GOT3 (cell line): Measurements from ENCODE around the gene RBM26.

Experiments used
- DNase-seq: peaks from one replicate; lab custom pipeline; 2025; ENCODE audit warnings: mixed read lengths; lab: John Stamatoyannopoulos, UW

Gene RBM26

GRCh38 chr13:79423801-79424642 is 18.0 kb upstream of the RBM26 start:
- DNase-seq, result no peak

- DNase-seq, result no peak
These were observed 17.3 kb upstream of the RBM26 start for GRCh38 chr13:79423340-79423739.

- DNase-seq, result no peak
These were observed 13.3 kb upstream of the RBM26 start for GRCh38 chr13:79419365-79419764.

GRCh38 chr13:79417741-79418140 is 11.7 kb upstream of the RBM26 start:
- no peak for DNase-seq

- no peak for DNase-seq
These were observed 7.5 kb upstream of the RBM26 start for GRCh38 chr13:79413521-79413920.

- DNase-seq, result no peak
These were observed 3.8 kb upstream of the RBM26 start for GRCh38 chr13:79409828-79410227.

- DNase-seq, result no peak
These were observed 1.4 kb upstream of the RBM26 start for GRCh38 chr13:79407349-79407979.

GRCh38 chr13:79406597-79406908 is 498 bp upstream of the RBM26 start:
- no peak for DNase-seq

- no peak for DNase-seq
These were observed 589 bp downstream of the RBM26 start for GRCh38 chr13:79405501-79405830.

- DNase-seq, result no peak
These were observed 1.1 kb downstream of the RBM26 start for GRCh38 chr13:79404985-79405384.

- DNase-seq, result no peak
These were observed 1.7 kb downstream of the RBM26 start for GRCh38 chr13:79404361-79404760.

- DNase-seq, result no peak
These were observed 2.9 kb downstream of the RBM26 start for GRCh38 chr13:79403113-79403512.

- no peak for DNase-seq
These were observed 3.4 kb downstream of the RBM26 start for GRCh38 chr13:79402679-79403078.

- no peak for DNase-seq
These were observed 3.9 kb downstream of the RBM26 start for GRCh38 chr13:79402074-79402635.

GRCh38 chr13:79401259-79402070 is 4.6 kb downstream of the RBM26 start:
- DNase-seq, result no peak

- no peak for DNase-seq
These were observed 7.1 kb downstream of the RBM26 start for GRCh38 chr13:79398915-79399314.

GRCh38 chr13:79398127-79398526 is 7.9 kb downstream of the RBM26 start:
- no peak for DNase-seq

- no peak for DNase-seq
These were observed 10.2 kb downstream of the RBM26 start for GRCh38 chr13:79395881-79396280.

GRCh38 chr13:79393564-79394249 is 12.3 kb downstream of the RBM26 start:
- DNase-seq, result no peak

GRCh38 chr13:79392882-79393563 is 13.0 kb downstream of the RBM26 start:
- DNase-seq, result no peak

- DNase-seq, result no peak
These were observed 17.0 kb downstream of the RBM26 start for GRCh38 chr13:79389026-79389425.

- no peak for DNase-seq
These were observed 18.2 kb downstream of the RBM26 start for GRCh38 chr13:79387853-79388252.
